ENCODE data around the gene MYRF.

The MYRF gene

GRCh38 chr11:61731952-61732675 is 20.3 kb upstream of the MYRF start:
- TF ChIP-seq CTCF (IDR thresholded peaks at IDR 0.05; ENCODE audit: low read depth, low read length, missing control alignments), result no peak
- DNase-seq (ENCODE audit: extremely low read depth, low read depth), result no peak
- H3K4me3 ChIP-seq (replicated peaks; ENCODE audit: low read depth, low read length), result no peak overlapping the region

GRCh38 chr11:61732705-61733104 is 19.7 kb upstream of the MYRF start:
- H3K4me3 ChIP-seq (replicated peaks; ENCODE audit: low read depth, low read length), result no peak overlapping the region
- no peak for DNase-seq (ENCODE audit: extremely low read depth, low read depth)
- TF ChIP-seq CTCF (IDR thresholded peaks at IDR 0.05; ENCODE audit: low read depth, low read length, missing control alignments), result no peak

- TF ChIP-seq CTCF (IDR thresholded peaks at IDR 0.05; ENCODE audit: low read depth, low read length, missing control alignments), result peak; percentile 100
- peak; percentile 35 for DNase-seq (ENCODE audit: extremely low read depth, low read depth)
- no peak overlapping the region for H3K4me3 ChIP-seq (replicated peaks; ENCODE audit: low read depth, low read length)
Observed at GRCh38 chr11:61733120-61733978, 19.1 kb upstream of the MYRF start.

- DNase-seq (ENCODE audit: extremely low read depth, low read depth), result no peak
- TF ChIP-seq CTCF (IDR thresholded peaks at IDR 0.05; ENCODE audit: low read depth, low read length, missing control alignments), result no peak
- no peak overlapping the region for H3K4me3 ChIP-seq (replicated peaks; ENCODE audit: low read depth, low read length)
Observed at GRCh38 chr11:61734767-61735166, 17.7 kb upstream of the MYRF start.

GRCh38 chr11:61735391-61735790 is 17.0 kb upstream of the MYRF start:
- no peak for DNase-seq (ENCODE audit: extremely low read depth, low read depth)

GRCh38 chr11:61736310-61736709 is 16.1 kb upstream of the MYRF start:
- TF ChIP-seq CTCF (IDR thresholded peaks at IDR 0.05; ENCODE audit: low read depth, low read length, missing control alignments), result no peak
- H3K4me3 ChIP-seq (replicated peaks; ENCODE audit: low read depth, low read length), result no peak overlapping the region
- no peak for DNase-seq (ENCODE audit: extremely low read depth, low read depth)

More at GRCh38 chr11:61735391-61735790, 17.0 kb upstream of the MYRF start:
- no peak overlapping the region for H3K4me3 ChIP-seq (replicated peaks; ENCODE audit: low read depth, low read length)
- TF ChIP-seq CTCF (IDR thresholded peaks at IDR 0.05; ENCODE audit: low read depth, low read length, missing control alignments), result no peak
